Measurements from ENCODE around the gene RAB1B. TPM values are rescaled to one million over a fixed set of nuclear protein-coding genes. Genes with fewer than 3 reads are reported as not detected.
A peak's percentile ranks its signal among the peaks of the same experiment; 100 is the strongest.

Gene RAB1B
- total and polyA plus RNA-seq, 2 donors (not counting 1 experiment from before 2014, with no cell fraction given): 77.1 to 77.8 TPM

- Histone ChIP-seq H3K36me3 (replicated peaks in 1 of 2; ENCODE audit: control extremely low read depth in 1 of 2, control insufficient read depth in 1 of 2, extremely low read depth in 1 of 2, insufficient read depth in 2 of 2, low read length in 1 of 2) (peaks cover 13 to 78% of the 10 kb centered on the region in 2 experiments), H2AFZ (ENCODE audit: insufficient read depth, low read depth, low read length, poor library complexity, severe bottlenecking) (no peak overlapping the region), H3K27ac (ENCODE audit: low read length in 2 of 2) (peak overlapping the region; percentile 6 to 94), H4K20me1 (ENCODE audit: control insufficient read depth, insufficient read depth, low read length, poor library complexity, severe bottlenecking) (peaks cover 7% of the 10 kb centered on the region), H3K27me3 (replicated peaks in 1 of 4; ENCODE audit: control extremely low read depth in 1 of 4, control insufficient read depth in 3 of 4, insufficient read depth in 4 of 4, low read length in 3 of 4) (no peaks in the 10 kb centered on the region), H3K9me3 (ENCODE audit: control extremely low read depth in 1 of 3, control insufficient read depth in 2 of 3, insufficient read depth in 1 of 3, low read length in 2 of 3) (no peaks in the 10 kb centered on the region), H3K4me1 (ENCODE audit: control insufficient read depth in 2 of 2, insufficient read depth in 2 of 2, low read length in 2 of 2) (peaks cover 10 to 14% of the 10 kb centered on the region in 2 donors), H3K9ac (ENCODE audit: low read length) (no peak overlapping the region), H3K79me2 (ENCODE audit: control insufficient read depth, insufficient read depth, low read length) (peaks cover 9% of the 10 kb centered on the region), H3K4me2 (replicated peaks; ENCODE audit: low read depth, low read length, poor library complexity, severe bottlenecking) (no peak overlapping the region), H3K4me3 (ENCODE audit: control extremely low read depth in 1 of 5, extremely low read depth in 1 of 5, insufficient read depth in 1 of 5, low read depth in 2 of 5, low read length in 4 of 5) (no peak overlapping the region)
- no peak overlapping the region for H3K4me3 Mint-ChIP-seq
- WGBS (ENCODE audit: insufficient coverage): 99% methylated on average over 13 of the region's 13 CpGs
- H3K4me1 Mint-ChIP-seq: peaks cover 16% of the 10 kb centered on the region
- TF ChIP-seq CTCF (IDR thresholded peaks at IDR 0.05) (no peak), EZH2 (IDR thresholded peaks at IDR 0.05; ENCODE audit: borderline replicate concordance, insufficient read depth, low read depth, low read length, poor library complexity, severe bottlenecking) (no peak)
- peak overlapping the region; percentile 65 for H3K27ac Mint-ChIP-seq
- H3K9me3 Mint-ChIP-seq (ENCODE audit: insufficient read depth): no peaks in the 10 kb centered on the region
- CTCF ChIA-PET: interaction anchor here (0.6 to 4.4 kb wide), 7 partner anchors 16 to 231 kb away, joined by 3 to 31 read pairs (median 3); no protein-coding TSS in a partner anchor
- ATAC-seq (ENCODE audit: low read depth) (no peak), DNase-seq (no peak)
- POLR2A ChIA-PET: no interaction called here
- H3K27me3 Mint-ChIP-seq: no peaks in the 10 kb centered on the region
- intact Hi-C loops (cut with micrococcal nuclease): no loop called here
These were observed 47.4 kb upstream of the RAB1B start for GRCh38 chr11:66221012-66221411.

- H3K4me2 ChIP-seq (replicated peaks; ENCODE audit: low read depth, low read length, poor library complexity, severe bottlenecking): peak overlapping the region; percentile 49
- DNase-seq (peak; percentile 38), ATAC-seq (ENCODE audit: low read depth) (no peak)
- no peaks in the 10 kb centered on the region for H3K9me3 ChIP-seq (ENCODE audit: control extremely low read depth in 1 of 3, control insufficient read depth in 2 of 3, insufficient read depth in 1 of 3, low read length in 2 of 3)
- CTCF ChIA-PET: interaction anchor here (0.6 to 4.4 kb wide), 19 partner anchors 15 to 232 kb away, joined by 3 to 31 read pairs (median 4); partner anchors contain the start of gene YIF1A
- TF ChIP-seq EZH2 (IDR thresholded peaks at IDR 0.05; ENCODE audit: borderline replicate concordance, insufficient read depth, low read depth, low read length, poor library complexity, severe bottlenecking) (no peak), CTCF (IDR thresholded peaks at IDR 0.05) (no peak)
- POLR2A ChIA-PET: interaction anchor here (0.8 to 1.3 kb wide), 2 partner anchors 34 to 46 kb away, joined by 3 to 6 read pairs; partner anchors contain the start of gene RAB1B
- 78% methylated on average over 5 of the region's 9 CpGs for WGBS (ENCODE audit: insufficient coverage)
- H3K36me3 ChIP-seq (replicated peaks in 1 of 2; ENCODE audit: control extremely low read depth in 1 of 2, control insufficient read depth in 1 of 2, extremely low read depth in 1 of 2, insufficient read depth in 2 of 2, low read length in 1 of 2): peaks cover 13 to 77% of the 10 kb centered on the region in 2 experiments
- H3K4me3 Mint-ChIP-seq: no peak overlapping the region
- no peak overlapping the region for H3K4me3 ChIP-seq (ENCODE audit: control extremely low read depth in 1 of 5, extremely low read depth in 1 of 5, insufficient read depth in 1 of 5, low read depth in 2 of 5, low read length in 4 of 5)
- peak overlapping the region; percentile 94 to 95 for H3K27ac ChIP-seq (ENCODE audit: low read length in 2 of 2)
- H2AFZ ChIP-seq (ENCODE audit: insufficient read depth, low read depth, low read length, poor library complexity, severe bottlenecking): no peak overlapping the region
- no peaks in the 10 kb centered on the region for H3K9me3 Mint-ChIP-seq (ENCODE audit: insufficient read depth)
- H3K9ac ChIP-seq (ENCODE audit: low read length): no peak overlapping the region
- H3K27me3 Mint-ChIP-seq: no peaks in the 10 kb centered on the region
- intact Hi-C loops (cut with micrococcal nuclease): loop anchor here (1.0 kb wide), 4 partner anchors 37 to 169 kb away; partner anchors contain the start of gene SF3B2
- H3K27me3 ChIP-seq (replicated peaks in 1 of 4; ENCODE audit: control extremely low read depth in 1 of 4, control insufficient read depth in 3 of 4, insufficient read depth in 4 of 4, low read length in 3 of 4): no peaks in the 10 kb centered on the region
- peaks cover 16% of the 10 kb centered on the region for H3K4me1 Mint-ChIP-seq
- H4K20me1 ChIP-seq (ENCODE audit: control insufficient read depth, insufficient read depth, low read length, poor library complexity, severe bottlenecking): peaks cover 7% of the 10 kb centered on the region
- peaks cover 10 to 14% of the 10 kb centered on the region in 2 donors for H3K4me1 ChIP-seq (ENCODE audit: control insufficient read depth in 2 of 2, insufficient read depth in 2 of 2, low read length in 2 of 2)
- peaks cover 9% of the 10 kb centered on the region for H3K79me2 ChIP-seq (ENCODE audit: control insufficient read depth, insufficient read depth, low read length)
- H3K27ac Mint-ChIP-seq: peak overlapping the region; percentile 91
These were observed 46.7 kb upstream of the RAB1B start for GRCh38 chr11:66221726-66222236.

Measured in B cell (primary cell).